Occipital lobe (tissue), 3 donors: ENCODE data around the gene MCL1. TPM values are rescaled to one million over a fixed set of nuclear protein-coding genes. Genes with fewer than 3 reads are reported as not detected.

Experiments used
- DNase-seq: peaks from one replicate; lab custom pipeline; 2025; lab: John Stamatoyannopoulos, UW
- small RNA-seq: library from RNA; depleted of rRNA; stranded (forward); fragments of <200 nt; gene quantifications from one replicate; pipeline ENCODE3, GENCODE V24; 2014
- total RNA-seq: library from RNA; depleted of rRNA; stranded (reverse); fragments of >200 nt; gene quantifications from one replicate; pipeline ENCODE4 v1.2.3, GENCODE V29; 2014

Gene MCL1
- total RNA-seq, 1 donor from 2014 or later = 146 TPM

DNA sequence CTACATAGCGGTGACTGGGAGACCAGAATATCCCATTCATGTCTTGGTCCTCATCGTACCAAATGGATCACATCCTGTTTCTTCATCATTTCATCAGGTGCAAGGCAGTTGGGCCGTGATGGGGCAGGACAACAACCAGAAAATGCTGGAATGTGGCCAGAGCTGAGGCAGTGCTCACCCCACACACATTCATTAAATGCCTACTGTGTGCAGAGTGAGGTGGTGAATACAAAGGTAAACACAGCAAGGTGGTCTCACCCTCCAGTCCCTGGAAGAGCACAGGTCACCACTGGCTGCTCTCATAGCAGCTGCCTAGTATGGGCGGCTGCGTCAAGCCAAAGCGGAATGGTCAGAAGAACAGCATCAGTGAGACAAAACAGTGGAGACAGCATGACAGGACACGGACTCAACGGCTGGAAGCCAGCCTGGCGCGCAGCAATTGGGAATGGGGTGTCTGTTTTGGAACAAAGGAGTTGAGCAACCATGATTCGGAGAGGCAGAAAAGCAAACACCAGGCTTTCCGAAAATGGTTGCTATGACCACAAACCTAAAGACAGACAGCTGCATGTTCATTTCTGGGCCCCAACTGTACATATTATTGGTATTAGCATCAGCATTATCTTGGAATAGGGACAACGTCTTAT, 35.8 kb downstream of the MCL1 start:
- no peak for DNase-seq

DNA sequence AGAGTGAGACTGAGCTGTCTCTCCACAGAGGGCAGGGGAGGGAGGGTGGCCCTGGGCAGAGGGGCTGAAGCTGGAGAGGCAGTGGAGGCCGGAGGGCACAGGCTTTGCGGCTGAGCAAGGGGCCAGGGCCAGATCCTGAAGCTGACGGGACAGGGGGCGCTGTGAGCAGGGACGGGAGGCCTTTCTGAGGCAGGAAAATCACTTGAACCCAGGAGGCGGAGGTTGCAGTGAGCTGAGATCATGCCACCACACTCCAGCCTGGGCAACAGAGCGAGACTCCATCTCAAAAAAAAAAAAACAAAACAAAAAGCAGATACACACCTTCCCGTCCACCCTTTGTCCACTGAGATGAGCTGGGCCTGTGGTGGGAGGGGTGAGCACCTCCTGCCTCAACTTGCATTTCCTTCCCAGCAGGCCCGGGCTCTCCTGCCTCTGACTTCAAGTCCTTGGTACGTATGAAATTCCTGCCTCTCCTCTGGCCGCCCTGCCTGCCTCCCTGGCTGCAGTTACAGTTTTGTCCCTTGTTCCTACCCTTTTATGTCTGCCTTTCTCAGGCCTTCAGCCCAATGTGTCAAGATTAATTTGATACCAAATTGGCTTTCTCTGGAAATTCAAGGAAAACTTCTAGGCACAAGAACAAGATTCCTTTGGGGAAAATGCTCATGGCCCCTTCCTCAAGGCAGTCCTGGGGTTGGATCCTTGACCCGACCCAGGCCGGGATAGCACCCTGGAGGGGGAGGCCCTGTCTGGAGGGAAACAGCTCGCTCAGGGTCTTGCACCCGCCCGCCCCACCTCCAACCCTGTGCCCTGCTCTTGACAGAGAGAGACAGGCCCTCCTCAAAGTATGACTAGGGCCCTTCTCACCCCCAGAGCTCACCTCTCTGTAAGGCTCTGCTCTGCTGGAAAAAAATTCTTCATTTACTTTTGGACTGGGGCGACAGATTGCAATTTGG, 41.4 kb downstream of the MCL1 start:
- DNase-seq = no peak

DNA sequence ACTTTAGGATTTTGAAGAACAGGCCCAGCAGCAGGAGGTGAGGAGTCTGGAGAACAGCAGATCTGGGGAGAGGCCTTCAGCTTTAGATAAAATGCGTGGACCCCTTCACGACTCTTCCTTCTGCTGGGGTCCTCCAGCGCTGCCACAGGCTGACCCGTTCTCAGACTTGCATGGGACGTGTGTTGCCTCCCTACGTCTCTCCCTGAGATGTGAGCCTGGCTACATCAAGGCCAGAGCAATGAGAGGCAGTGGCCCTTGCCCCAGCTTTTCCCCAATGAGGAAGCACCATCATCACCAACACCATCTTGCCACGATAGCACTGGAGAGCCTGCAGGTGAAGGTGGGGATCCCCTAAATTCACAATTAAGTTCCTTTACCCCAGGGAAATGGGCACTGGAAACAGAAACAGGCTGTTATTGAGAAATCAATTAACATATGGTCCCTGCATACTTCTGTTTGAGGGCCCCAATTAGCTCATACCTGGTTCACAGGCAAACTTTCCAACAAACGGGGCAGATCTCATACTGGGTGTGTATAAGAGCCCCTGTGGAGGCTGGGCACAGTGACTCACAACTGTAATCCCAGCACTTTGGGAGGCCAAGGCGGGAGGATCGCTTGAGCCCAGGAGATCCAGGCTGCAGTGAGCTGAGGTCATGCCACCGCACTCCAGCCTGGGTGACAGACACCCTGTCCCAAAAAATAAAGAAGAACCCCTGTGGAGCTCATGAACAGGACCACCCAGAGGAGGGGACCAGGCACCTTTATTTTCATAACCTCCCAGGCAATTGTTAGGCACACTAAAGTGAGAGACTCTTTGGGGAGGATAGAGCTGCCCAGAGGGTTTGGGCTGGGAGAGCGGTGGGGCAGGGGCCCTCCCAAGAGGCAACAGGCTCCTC, 42.3 kb downstream of the MCL1 start:
- no peak for DNase-seq

DNA sequence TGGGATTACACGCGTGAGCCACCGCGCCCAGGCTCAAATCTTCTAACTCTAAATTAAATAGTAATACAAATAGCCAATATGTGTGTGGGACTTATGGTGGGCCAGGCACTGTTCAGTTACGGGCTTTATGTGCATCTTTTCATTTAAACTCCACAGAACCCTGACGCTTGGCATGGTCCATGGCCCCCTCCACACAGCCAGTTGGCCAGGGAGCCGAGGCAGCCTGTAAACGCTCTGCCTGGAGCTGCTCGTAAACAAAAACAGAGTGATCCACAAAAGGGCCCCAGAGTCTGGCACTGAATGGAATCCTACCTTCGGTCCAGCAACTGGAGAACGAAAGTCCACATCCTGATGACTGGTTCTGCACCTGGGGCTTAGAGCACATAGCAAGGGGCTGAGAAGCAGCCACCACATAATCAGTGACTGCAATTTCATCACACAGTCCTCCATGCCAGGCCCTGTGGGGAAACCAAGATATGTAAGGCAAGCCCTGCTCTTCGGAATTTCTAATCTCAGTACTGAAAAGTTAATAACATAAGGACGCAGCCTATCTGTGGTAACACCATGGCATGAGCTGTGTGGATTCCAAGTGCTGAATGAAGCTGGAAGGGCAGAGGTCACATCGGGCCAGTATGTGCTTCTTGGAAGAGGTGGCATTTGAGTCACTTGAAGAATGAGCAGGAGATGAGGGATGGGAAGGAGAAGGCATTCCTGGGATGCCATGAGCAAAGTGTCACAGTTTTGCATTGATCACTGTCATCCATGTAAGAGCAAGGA, 43.7 kb downstream of the MCL1 start:
- no peak for DNase-seq

DNA sequence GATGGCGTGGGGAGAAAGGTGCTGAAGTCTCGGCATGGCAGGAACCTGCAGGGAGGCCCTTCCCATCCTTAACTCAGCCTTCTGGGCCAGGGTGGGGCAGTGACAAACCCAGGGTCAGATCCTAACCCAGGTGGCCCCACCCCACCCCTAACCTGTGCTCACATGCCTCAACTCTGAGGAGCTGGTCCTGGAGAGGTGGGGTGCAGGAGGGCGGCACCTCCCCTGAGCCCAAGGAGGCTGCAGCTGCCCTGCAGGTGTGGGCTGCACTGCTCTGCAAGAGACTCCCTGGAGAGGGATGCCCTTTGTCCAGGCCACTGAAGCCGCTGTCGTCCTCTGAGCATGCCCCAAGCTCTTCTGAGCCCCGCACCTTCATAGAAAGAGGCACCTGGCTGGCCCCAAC, 45.4 kb downstream of the MCL1 start:
- DNase-seq = no peak

DNA sequence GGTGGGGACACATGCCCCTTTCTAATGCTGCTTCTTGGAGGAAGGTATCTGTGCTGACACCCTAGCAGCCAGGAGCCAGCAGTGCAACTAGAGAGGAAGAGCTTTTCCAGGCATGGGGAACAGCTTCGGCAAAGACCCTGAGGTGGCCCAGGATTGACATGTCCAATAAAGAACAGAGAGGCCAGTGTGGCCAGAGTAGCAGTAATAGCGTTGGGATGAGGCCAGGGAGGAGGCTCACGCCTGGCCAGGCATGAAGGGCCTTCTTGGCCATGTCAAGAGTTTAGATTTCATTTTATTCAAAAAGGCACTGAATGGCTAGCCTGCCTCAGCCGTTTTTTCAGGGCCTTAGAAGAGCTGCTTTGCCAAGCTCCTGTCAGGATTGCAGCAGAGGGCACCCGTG, 46.5 kb downstream of the MCL1 start:
- DNase-seq = no peak

DNA sequence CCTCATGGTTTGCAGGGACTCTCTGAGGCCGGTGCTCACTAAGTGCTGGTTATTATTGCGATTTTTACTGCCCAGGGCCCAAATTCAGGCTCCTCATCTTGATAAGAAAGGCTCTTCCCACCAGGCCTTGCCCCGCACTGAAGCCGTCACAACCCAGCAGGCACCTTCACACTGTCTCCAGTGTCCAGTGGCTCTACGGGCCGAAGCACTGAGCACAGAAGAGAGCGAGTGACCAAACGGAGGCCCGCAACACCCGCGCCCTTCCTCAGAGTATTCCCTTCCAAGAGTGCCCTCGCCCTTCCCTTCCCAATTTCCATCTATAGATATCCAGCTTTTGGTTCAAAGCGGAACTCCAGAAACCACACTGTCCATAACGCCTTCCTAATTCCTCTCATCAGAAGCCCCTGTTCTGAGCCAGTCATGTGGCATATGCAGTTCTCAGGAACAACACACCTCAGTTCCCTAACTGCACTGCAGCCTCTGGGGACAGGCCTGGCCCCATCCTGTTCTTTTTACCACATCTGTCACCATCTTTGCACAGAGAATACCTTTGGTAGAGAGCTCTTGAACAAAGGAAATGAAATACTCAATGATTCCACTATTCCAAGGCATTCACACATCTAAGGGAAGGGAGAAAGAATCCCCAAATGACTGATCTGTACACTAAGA, 48.8 kb downstream of the MCL1 start:
- no peak for DNase-seq

DNA sequence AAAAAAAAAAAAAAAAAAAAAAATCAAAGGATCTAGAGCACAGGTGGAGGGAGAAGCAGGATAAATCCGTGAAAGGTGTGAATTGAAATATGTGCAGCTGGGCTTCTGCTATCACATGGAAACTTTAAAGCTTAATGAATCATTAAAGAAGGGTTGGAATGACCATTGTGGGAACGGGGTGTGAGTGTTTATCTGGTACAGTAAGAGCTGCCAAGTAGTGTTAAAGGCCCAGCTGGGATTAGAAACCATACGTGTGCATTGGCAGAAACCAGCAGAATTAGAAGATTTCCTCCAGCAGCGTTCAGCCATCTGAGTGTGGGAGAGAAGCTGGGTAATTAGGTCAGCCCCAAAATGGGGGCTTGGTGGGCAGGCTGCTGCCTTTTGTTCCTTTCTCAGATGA, 50.4 kb downstream of the MCL1 start:
- no peak for DNase-seq

DNA sequence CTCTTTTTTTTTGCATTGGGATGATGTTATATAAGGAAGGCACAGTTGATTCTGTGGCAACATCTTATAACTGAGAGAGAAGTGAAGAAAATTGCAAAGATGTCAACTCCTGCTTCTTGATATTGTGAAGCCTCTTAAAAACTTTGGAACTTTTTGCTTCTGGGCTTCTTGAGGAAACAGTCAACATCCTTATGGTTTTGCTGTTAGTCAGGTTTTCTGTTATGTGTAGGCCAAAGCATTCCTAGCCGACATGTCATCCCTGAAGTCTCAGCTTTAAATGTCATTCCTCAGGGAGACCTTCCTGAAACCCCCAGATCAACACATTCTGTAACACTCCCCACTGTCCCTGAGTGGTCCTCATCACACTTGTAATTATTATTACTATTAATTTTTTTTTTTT, 51.2 kb downstream of the MCL1 start:
- DNase-seq = no peak

DNA sequence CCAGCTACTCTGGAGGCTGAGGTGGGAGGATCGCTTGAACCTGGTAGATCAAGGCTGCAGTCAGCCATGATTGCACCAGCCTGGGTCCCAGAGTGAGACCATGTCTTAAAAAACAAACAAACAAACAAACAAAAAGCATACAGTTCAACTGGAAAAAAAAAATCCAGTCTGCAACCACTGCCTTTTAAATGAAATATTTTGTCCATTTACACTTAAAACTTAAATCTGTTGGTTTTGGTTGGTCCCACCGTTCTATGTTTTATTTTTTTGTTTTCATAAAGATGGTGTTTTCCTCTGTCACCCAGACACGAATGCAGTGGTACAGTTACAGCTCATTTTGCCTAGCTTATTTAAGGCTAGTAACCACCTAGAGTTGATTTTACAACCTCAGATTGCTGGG, 54.1 kb downstream of the MCL1 start:
- no peak for DNase-seq

Small RNA genes lying within 50 kb of the gene (small RNA-seq; reads per million reads assigned to genes)
- gene MIR4257 (not detected), gene RF00015 (not detected), gene RF00561 (not detected), gene RN7SL473P (not detected), gene RN7SL600P (not detected)

Other genes with a start within 250 kb of the MCL1 start
- gene RPRD2, start 215.5 kb downstream of the MCL1 start, total RNA-seq = 17.2 TPM
- 17.6 TPM for gene TARS2, start 92.2 kb downstream of the MCL1 start, total RNA-seq
- gene ECM1, start 71.5 kb downstream of the MCL1 start, total RNA-seq = 0.94 TPM
- gene FALEC, start 63.9 kb downstream of the MCL1 start, total RNA-seq = 1.1 TPM
- gene ADAMTSL4, start 30.2 kb downstream of the MCL1 start, total RNA-seq = 0.31 TPM
- gene ENSA, start 50.0 kb upstream of the MCL1 start, total RNA-seq = 105 TPM
- gene GOLPH3L, start 117.5 kb upstream of the MCL1 start, total RNA-seq = 5.8 TPM
- 0.78 TPM for gene HORMAD1, start 141.3 kb upstream of the MCL1 start, total RNA-seq
- gene CTSS, start 186.2 kb upstream of the MCL1 start, total RNA-seq = 11.9 TPM
- 7.2 TPM for gene CTSK, start 228.7 kb upstream of the MCL1 start, total RNA-seq